ENCODE data around the gene PYGO1.

PYGO1 gene

DNA sequence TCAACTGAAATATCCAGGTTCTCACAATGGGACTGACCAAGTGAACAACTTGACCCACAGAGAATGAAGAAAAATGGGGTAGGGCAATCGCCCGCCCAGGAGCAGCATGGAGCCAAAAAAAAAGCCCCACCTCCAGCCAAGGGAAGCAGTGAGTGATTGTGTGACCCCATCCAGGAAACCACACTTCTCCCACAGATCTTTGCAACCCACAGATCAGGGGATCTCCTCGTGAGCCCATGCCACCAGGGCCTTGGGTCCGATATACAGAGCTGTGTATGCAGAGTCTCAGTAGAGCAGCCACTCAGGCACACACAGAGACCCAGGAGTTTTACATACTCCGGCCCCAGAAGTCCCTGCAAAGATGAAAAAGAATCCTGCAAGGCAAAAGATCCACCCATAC, 35.7 kb downstream of the PYGO1 start (continued):
- TF ChIP-seq PATZ1 (CRISPR knock-in tag; IDR thresholded peaks at IDR 0.05; ENCODE audit: borderline replicate concordance), result no peak
- no peak for TF ChIP-seq CSDC2 (CRISPR knock-in tag; IDR thresholded peaks at IDR 0.05)
- TF ChIP-seq ZNF70 (CRISPR knock-in tag; IDR thresholded peaks at IDR 0.05), result no peak

DNA sequence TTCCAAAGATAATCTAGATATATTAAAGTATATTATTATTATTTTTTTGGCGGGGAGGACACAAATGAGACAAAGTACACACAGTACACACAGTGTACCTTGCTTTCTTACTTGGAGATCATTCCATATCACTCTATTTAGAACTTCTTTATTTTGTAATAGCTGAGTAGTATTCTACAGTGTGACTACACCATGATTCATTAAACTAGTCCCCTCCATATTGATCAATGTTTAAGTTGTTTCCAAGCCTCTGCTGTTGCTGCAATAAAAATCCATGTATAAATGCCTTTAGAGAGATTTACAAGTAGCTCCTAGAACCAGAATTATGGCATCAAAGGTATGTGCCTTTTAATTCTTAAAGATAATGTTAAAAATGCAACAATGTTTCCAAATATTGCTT, 38.8 kb downstream of the PYGO1 start:
- no peak for TF ChIP-seq ZFP3 (CRISPR knock-in tag; IDR thresholded peaks at IDR 0.05)
- no peak for TF ChIP-seq CREB5 (CRISPR knock-in tag; IDR thresholded peaks at IDR 0.05; ENCODE audit: low read depth)
- no peak for TF ChIP-seq GLIS3 (CRISPR knock-in tag; IDR thresholded peaks at IDR 0.05)
- TF ChIP-seq RARB (CRISPR knock-in tag; IDR thresholded peaks at IDR 0.05), result no peak
- TF ChIP-seq CSDC2 (CRISPR knock-in tag; IDR thresholded peaks at IDR 0.05), result no peak
- TF ChIP-seq SNAI2 (CRISPR knock-in tag; IDR thresholded peaks at IDR 0.05), result no peak
- TF ChIP-seq CSRNP3 (CRISPR knock-in tag; IDR thresholded peaks at IDR 0.05), result no peak
- no peak for TF ChIP-seq OSR1 (CRISPR knock-in tag; IDR thresholded peaks at IDR 0.05)
- TF ChIP-seq TCF4 (CRISPR knock-in tag; IDR thresholded peaks at IDR 0.05; ENCODE audit: borderline replicate concordance), result no peak
- TF ChIP-seq PPARA (CRISPR knock-in tag; IDR thresholded peaks at IDR 0.05; ENCODE audit: borderline replicate concordance), result no peak
- TF ChIP-seq ISL1 (CRISPR knock-in tag; IDR thresholded peaks at IDR 0.05), result no peak
- TF ChIP-seq BACH2 (CRISPR knock-in tag; IDR thresholded peaks at IDR 0.05; ENCODE audit: borderline replicate concordance), result no peak
- no peak for TF ChIP-seq ZNF8 (CRISPR knock-in tag; IDR thresholded peaks at IDR 0.05)
- no peak for TF ChIP-seq ESRRG (CRISPR knock-in tag; IDR thresholded peaks at IDR 0.05)
- ATAC-seq, result no peak

GRCh38 chr15:55546718-55547117, 41.4 kb downstream of the PYGO1 start:
- TF ChIP-seq PPARA (CRISPR knock-in tag; IDR thresholded peaks at IDR 0.05; ENCODE audit: borderline replicate concordance) (no peak), RARB (CRISPR knock-in tag; IDR thresholded peaks at IDR 0.05) (no peak), ISL1 (CRISPR knock-in tag; IDR thresholded peaks at IDR 0.05) (no peak), ZFP30 (CRISPR knock-in tag; IDR thresholded peaks at IDR 0.05) (no peak), ESRRG (CRISPR knock-in tag; IDR thresholded peaks at IDR 0.05) (no peak), TOX (CRISPR knock-in tag; IDR thresholded peaks at IDR 0.05; ENCODE audit: borderline replicate concordance) (no peak), ARNTL (CRISPR knock-in tag; IDR thresholded peaks at IDR 0.05; ENCODE audit: borderline replicate concordance, low read depth) (no peak), ZC3H10 (CRISPR knock-in tag; IDR thresholded peaks at IDR 0.05) (no peak), CSDC2 (CRISPR knock-in tag; IDR thresholded peaks at IDR 0.05) (no peak), ZNF565 (CRISPR knock-in tag; conservative IDR thresholded peaks at IDR 0.05; ENCODE audit: low read depth) (no peak), GLIS3 (CRISPR knock-in tag; IDR thresholded peaks at IDR 0.05) (no peak), SNAI2 (CRISPR knock-in tag; IDR thresholded peaks at IDR 0.05) (no peak), ZNF8 (CRISPR knock-in tag; IDR thresholded peaks at IDR 0.05) (no peak), OSR1 (CRISPR knock-in tag; IDR thresholded peaks at IDR 0.05) (no peak), TCF4 (CRISPR knock-in tag; IDR thresholded peaks at IDR 0.05; ENCODE audit: borderline replicate concordance) (no peak)
- TF ChIP-seq, protein P1, sequence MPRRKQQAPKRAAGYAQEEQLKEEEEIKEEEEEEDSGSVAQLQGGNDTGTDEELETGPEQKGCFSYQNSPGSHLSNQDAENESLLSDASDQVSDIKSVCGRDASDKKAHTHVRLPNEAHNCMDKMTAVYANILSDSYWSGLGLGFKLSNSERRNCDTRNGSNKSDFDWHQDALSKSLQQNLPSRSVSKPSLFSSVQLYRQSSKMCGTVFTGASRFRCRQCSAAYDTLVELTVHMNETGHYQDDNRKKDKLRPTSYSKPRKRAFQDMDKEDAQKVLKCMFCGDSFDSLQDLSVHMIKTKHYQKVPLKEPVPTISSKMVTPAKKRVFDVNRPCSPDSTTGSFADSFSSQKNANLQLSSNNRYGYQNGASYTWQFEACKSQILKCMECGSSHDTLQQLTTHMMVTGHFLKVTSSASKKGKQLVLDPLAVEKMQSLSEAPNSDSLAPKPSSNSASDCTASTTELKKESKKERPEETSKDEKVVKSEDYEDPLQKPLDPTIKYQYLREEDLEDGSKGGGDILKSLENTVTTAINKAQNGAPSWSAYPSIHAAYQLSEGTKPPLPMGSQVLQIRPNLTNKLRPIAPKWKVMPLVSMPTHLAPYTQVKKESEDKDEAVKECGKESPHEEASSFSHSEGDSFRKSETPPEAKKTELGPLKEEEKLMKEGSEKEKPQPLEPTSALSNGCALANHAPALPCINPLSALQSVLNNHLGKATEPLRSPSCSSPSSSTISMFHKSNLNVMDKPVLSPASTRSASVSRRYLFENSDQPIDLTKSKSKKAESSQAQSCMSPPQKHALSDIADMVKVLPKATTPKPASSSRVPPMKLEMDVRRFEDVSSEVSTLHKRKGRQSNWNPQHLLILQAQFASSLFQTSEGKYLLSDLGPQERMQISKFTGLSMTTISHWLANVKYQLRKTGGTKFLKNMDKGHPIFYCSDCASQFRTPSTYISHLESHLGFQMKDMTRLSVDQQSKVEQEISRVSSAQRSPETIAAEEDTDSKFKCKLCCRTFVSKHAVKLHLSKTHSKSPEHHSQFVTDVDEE (CRISPR knock-in tag; IDR thresholded peaks at IDR 0.05), result no peak
- TF ChIP-seq, protein P2, sequence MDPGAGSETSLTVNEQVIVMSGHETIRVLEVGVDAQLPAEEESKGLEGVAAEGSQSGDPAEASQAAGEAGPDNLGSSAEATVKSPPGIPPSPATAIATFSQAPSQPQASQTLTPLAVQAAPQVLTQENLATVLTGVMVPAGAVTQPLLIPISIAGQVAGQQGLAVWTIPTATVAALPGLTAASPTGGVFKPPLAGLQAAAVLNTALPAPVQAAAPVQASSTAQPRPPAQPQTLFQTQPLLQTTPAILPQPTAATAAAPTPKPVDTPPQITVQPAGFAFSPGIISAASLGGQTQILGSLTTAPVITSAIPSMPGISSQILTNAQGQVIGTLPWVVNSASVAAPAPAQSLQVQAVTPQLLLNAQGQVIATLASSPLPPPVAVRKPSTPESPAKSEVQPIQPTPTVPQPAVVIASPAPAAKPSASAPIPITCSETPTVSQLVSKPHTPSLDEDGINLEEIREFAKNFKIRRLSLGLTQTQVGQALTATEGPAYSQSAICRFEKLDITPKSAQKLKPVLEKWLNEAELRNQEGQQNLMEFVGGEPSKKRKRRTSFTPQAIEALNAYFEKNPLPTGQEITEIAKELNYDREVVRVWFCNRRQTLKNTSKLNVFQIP (CRISPR knock-in tag; IDR thresholded peaks at IDR 0.05; ENCODE audit: borderline replicate concordance, low read depth), result no peak
- ATAC-seq, result no peak
